NCI-H82 treated with DMSO at 0.1 percent for 48 hours (cell line): ENCODE data around the gene KIAA1614.

ENCODE experiments used
- DNase-seq: peaks from one replicate; lab custom pipeline; 2025; ENCODE audit not compliant: unreplicated experiment; lab: John Stamatoyannopoulos, UW

The KIAA1614 gene

DNA sequence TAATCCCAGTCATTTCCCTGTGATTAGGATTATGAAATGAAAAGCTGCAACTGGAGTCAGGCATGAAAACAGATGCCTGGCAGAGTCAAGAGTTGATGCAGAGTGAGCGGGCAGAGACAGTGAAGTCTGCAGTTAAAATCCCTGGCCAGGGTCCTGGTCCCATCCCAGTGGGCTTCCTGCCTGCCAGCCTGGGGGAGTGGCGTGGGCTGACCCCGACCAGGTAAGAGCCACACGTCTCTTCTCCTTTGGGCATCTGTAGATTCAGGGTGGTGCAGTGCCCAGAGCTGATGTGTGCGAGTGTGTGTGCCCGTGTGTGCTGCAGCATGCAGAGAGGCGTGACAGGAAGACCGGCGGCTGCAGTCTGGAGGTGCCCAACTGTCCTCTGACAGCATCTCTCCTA lies 6.2 kb upstream of the KIAA1614 start:
- DNase-seq: no peak

DNA sequence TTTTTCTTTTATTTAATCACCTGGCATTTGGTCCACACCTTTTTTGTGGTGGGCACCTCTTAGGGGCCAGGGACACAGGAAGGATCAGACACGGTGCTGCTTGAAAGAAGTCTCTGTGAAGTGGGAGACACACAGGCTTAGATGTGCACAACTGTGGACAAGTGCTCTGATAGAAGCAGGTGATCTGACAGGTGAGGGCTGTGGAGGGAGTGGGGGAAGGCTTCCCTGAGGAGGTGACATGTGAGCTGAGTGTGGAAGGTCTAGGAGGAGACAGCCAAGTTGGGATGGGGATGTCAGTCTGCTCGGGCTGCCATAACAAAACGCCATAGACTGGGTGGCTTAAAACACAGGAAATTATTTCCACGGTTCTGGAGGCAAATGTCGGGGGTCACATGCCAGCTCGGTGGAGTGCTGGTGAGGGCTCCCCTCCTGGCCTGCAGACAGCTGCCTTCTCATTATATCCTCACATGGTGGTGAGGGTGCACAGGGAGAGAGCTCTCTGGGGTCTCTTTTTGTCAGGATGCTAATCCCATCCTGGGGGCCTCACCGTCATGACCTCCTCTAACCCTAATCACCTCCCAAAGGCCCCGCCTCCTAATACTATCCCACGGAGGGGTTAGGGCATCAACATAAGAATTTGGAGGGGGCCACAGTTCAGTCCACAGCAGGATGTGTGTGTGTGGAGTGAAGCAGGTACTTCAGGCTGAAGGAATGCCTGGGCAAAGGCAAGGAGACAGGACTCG lies 5.2 kb upstream of the KIAA1614 start:
- DNase-seq: no peak

DNA sequence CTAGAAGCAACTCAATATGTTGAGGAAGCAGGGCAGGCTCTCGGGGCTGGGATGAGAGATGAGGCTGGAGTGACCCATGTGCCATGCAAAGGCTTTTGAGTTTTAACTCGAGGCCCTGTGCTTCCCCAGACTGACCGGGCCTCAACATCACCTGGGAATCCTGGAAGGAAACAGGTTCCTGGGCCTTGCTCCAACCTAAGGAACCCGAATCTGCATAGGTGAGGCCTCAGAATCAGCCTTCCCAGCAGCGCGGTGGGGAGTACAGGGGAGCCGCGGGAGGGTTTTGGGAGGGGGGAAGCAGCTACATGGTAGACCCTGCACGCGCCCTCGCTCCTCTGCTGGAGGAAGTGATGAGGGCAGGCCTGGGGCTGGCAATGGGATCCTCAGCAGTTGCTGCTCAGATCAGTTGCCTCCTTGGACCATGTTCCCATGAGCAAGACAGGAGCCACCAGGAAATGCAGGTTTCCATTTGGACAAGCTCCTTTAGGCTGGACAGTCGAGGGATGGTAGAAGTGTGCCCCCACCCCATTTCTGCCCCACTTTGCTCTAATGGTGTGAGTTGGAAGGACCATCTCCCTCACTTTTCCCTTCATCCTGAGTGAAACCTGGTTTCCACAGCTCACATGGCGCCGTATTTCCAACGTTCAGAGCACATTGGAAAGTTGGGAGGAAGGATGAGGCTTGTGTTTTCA lies 4.5 kb upstream of the KIAA1614 start:
- DNase-seq: no peak

DNA sequence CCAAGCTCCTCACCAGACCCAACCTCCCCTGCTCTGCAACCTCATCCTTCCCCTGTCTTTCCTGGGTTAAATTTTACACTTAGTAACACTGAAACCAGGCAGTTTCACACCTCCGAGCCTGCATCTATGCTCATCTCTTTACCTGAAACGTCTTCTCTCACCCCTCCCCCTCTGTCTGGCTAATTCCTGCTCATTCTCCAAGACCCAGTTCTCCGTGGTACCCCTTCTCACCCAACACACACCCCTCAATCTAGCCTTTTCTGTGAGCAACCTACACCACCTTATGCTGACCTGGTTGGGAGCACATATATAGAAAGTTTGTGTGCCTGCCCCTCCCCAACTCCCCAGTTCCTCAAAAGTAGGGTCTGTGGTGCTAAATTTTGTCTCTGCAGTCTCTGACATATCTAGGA lies 3.7 kb upstream of the KIAA1614 start:
- no peak for DNase-seq

DNA sequence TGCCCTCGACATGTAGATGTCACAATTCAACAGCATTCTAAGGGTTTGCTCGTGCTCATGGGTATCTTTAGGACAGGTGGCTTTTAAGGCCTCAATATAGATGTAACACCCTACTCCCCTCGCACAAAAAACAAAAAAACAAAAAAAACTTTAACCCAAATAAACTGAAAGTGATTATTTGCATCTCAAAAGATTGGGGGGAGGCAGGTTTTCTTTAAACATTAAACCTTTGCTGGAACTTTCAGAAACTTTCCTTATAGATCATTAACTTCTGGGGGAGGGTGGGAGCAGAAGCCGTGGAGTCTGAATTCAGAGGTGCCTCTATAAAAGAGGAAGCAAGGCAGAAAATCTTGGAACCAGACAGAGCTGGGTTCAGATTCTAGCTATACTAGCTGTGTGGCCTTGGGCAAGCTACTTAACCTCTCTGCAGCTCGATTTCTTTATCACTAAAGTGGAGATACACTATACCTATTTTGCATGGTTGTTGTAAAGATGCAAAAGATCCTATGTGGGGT lies 3.2 kb upstream of the KIAA1614 start:
- no peak for DNase-seq

DNA sequence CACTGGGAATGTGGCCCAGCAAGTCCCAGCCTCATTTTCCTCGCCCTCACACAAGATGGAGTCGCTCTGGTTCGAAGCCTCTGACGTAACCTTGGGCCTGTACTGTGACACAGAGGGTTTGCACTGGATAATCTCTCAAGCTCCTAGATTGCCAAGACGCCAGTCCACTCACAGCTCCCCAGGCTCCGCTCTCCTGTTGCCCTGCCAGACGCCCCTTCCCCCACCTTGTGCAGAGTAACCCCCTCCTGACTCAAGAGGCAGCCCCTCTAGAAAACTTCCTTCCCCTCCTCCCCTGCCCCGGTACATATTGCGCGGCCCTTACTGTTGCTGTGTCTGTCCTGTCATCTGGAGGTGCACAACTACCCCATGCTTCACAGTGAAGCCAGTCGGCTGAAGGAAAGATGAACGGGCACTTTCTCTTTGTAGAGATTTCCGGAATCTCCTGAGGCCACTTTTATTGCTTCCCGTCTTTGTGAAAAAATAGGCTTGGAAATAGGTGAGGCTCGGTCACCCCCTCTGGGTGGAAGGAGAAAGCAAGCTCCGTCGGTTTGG lies 981 bp upstream of the KIAA1614 start:
- DNase-seq: no peak

DNA sequence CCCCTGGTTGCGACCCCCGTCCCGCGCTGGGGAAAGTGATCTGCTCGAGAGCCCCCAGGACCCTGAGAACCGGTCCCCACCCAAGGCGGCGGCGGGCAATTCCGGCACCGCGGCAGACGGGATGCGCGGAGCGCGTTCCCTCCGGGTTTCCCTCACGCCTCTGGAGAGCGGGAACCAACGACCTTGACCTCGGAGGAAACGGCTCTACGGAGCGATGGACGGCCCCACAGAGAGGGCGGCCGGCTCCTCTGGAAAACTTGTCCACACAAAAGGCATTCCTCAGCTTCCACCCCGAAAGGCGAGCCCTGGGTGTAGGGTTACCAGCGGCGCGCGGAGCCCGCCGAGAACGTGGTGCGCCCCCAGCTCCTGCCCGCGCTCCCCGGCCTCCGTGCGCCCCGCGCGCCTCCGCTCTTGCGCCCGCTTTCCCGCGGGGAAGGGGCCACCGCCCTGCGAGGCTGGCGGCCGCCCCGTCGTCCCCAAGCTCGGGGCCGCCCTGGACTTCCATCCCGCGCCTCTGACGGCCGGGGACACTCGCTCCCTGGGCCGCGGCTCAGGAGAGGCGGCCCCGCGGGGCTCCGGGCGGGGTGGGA lies 391 bp upstream of the KIAA1614 start:
- no peak for DNase-seq

DNA sequence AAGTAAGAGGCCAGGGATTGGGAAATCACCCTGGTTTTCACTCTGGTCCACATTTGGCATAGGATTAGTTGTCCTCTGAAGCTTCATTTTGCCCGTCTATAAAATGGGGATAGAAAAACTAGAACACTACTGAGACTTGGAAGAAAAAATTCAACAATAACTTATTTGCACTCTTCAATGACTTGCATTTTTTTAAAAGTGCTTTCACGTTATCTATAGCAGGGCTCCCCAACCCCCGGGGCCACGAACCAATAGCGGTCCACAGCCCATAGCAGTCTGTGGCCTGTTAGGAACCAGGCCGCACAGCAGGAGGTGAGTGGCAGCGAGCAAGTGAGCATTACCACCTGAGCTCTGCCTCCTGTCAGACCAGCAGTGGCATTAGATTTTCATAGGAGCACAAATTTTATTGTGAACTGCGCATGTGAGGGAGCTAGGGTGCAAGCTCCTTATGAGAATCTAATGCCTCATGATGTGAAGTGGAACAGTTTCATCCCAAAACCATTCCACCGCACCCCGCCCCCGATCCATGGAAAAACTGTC lies 2.8 kb downstream of the KIAA1614 start:
- no peak for DNase-seq

DNA sequence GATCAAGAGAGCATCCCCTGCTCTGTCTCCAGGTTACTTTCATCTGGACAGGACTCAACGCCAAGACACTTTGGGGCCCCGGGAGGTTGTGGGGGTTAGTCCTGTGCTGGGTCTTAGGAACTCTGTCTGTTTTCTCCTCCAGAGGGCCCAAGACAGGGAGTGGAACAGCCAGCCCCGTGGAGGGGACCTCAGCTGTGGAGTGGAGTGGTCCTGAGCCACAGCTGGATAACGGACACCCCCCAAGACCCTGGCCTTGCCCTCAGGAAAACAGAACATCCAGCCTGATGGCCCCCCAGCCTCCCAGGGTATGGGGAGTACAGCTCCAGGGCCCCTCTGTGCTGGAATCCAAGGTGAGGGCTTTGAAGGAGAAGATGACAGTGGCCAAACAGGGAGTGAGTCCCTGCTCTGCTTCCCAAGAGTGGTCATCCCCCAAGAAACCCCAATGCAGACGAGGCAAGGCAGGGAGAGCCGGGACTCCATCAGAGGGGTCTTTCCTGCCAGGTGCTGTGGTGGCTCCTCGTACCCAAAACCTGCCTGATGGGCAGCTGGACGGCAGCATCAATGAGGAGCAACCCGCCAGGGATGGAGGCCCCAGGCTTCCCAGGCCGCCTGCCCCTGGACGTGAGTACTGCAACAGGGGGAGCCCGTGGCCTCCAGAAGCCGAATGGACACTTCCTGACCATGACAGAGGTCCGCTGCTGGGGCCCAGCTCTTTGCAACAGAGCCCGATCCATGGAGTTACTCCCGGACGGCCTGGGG lies 3.5 kb downstream of the KIAA1614 start:
- no peak for DNase-seq

DNA sequence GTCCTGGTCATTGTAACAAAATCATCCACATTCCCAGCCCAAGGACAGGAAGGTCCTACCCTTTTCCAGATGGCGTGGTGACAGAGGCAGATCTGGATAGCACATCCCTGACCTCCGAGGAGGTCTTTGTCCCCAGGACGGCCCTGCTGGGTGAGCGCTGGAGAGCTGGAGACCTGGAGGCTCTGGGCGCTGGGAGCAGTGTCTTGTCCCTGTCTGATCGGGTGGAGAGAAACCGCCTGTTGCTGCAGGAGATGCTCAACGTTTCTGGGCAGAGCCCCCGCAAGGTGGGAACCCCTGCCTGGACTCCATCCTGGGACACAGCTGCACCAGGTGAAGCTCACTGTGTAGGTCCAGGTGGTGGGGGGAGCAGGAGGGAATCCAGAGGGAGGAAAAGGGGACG lies 4.1 kb downstream of the KIAA1614 start:
- no peak for DNase-seq

DNA sequence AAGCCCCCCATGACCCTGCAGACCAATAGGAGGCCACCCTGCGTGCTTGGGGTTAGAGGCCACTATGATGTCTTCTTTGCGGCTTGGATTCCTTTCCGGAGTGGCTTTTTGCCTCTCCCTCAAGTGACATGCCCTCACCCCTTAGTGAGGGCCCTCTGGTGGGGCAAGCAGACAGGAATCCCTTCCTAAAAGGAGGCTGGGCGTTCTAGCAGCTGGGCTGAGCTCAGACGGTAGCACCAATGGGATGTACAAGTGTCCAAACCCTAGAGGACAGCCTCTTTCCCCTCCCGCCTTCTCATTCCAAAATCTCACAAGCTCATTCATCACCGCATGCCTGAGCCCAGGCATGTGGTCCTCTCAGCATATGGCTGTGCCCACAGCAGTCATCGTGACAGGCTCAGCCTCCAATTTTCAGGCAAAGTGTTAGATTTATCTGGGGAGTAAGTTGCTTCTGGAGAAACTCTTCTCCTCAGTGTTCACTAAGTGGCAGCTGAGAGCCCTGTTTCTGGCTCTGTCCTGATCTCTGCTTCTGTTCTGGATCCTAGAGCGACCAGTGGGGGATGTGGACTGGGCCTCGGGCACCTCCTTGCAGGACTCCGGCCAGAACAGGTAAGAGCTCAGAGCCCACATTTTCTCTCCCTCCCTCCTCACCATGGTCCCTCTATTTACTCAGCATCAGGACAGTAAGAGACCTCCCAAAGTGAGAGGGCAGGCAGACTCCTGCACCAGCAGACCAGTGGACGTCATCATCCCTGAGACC lies 4.8 kb downstream of the KIAA1614 start:
- no peak for DNase-seq

DNA sequence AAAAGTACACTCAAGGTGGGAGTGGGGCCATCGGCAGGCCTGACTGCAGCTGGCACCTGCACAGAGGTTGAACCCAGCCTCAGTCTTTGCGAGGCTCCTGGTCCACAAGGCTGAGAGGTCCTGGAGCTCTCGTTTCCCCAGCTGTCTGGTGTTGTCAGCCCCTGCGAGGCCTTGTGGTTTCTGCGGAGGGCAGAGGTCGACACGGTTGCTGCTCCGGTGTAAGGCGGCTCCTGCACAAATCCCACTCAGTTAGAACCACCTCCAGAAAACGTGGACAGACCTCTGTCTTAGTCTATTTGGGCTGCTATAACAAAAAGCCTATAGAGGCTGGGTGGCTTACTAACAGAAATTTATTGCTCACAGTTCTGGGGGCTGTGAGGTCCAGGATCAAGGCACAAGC lies 5.8 kb downstream of the KIAA1614 start:
- no peak for DNase-seq

DNA sequence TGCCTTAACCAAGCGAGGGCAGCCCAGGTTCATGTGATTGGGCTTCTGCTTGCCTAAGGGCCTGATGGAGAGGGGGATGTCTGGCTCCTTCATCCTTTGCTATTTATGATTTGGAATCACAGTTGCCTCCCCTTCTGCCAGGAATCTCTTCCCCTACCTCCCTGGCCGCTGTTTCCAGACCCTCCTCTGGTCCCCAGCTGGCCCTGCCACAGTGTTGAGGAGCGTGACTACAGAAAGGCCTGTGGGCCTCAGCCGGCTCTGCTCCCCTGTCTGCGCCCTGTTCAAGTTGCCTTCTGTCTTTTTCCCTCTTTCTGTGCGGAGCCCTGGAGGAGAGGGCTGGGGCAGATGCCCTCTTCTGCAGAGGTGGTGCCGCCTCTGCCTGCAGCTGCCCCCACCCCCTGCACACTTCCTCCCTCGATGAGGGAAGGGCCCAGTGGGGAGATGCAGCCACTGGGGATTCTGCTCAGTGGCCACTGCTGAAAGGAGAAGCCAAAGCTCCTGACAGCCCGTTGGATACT lies 6.5 kb downstream of the KIAA1614 start:
- no peak for DNase-seq

DNA sequence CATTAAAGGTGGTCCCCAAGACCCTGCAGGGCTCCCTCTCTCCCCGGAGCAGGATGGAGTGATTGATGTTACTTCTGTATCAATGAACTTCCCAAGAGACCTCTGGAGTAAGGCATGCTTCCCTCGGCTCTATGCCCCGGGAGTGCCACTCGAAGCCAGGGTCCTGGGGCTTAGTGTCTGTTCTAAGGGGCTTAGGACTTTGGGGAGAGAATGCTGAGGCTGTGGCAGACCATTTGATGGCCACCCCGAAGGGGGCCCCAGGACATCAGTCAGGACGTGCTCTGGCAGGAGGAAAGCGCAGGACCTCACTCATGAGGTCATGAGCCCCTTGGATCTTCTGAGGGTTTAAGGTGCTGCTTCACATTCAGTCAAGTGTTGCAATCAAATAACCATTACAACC lies 7.5 kb downstream of the KIAA1614 start:
- DNase-seq: no peak

DNA sequence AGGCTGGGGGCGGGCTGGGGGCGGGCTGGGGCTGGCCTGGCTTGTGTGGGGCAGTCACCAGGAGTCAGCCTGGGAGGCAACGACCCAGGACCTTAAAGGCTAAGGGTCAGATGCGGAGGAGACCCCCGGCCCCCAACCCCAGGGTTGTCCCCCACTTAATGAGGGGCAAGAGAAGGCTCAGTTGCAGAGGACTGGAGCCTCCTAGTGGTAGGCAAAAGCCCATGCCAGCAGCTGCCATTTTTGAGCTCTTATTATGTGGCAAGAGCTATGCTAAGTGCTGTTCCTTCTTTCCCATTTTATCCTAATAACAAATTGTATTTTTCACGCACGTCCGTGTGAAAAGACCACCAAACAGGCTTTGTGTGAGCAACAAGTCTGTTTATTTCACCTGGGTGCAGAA lies 8.0 kb downstream of the KIAA1614 start:
- no peak for DNase-seq

DNA sequence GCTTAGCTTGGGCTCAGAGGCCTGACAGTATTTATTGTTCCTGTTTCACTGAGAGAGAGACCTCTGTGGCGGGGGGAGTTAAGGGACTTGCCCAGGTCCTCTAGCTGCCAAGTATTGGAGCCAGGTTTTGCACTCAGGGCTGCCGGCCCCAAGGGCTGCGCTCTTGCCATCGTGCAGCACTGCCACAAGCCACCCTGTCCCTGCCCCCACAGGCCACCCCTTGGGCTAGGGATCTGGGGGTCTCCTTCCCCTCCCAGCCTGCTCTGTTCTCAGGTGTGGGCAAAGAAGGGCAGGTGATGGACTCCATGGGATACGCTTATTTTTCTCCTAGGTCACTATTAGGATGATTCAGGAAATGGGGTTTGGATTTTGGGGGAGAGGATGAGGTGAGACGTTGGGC lies 8.7 kb downstream of the KIAA1614 start:
- no peak for DNase-seq

DNA sequence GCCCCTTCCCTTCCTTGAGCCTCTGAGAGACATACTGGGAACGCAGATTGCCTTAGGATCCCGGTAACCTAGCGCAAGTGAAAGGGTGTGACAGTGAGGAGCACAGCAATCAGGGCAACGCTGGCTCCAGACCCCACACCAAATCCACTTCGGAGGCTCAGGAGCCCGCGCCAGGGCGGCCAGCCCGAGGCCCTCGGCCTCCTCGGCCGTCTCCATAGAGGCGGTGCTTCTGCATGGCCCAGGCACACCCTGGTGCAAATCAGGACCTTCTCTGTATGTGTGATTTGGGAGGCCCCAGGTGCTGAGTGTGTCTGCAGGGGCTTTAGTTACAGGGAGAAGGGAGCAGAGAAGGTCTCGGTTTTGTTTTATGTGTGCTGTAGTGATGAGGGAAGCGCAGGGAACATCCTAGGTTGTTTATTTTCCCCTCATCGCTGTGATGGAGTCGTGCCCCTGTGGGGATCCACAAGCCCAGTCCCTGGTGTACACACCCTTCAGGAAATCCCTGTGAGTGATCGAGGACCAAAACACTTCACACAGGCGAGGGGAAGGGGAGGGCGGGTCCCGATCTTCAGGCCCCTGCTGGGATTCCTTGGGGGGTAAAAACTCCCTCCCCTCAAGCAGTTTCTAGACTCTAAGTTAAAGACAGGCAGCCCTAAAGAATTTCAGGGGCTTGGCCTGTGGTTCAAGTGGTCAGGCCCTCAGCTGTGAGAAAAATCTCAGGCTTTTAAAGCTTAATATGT lies 9.4 kb downstream of the KIAA1614 start:
- no peak for DNase-seq

DNA sequence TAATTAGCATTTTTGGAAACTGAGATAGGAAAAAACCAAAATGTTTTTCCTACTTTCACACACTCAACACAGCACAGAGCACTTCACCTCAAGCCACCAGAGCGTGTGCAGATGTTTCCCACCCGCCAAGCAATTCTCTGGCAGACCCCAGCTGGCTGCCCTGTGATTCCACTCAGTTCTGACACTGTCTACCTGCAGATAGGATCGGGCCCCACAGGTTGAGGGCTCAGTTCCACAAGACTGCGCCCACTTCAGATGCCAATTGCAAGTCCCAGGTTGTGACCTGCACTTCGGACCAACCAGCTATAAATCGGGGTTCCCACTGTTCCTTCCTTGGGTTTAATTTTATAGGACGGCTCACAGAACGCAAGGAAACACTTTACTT lies 9.9 kb downstream of the KIAA1614 start:
- no peak for DNase-seq
